Esophagus muscularis mucosa (tissue), 4 donors: ENCODE measurements around the gene ANLN. TPM values are rescaled to one million over a fixed set of nuclear protein-coding genes. Genes with fewer than 3 reads are reported as not detected.

Experiments used
- DNase-seq: peaks from one replicate; pipeline ENCODE4 v3.0.0-alpha.2; 2017; ENCODE audit errors: extremely low spot score
- H3K27ac ChIP-seq, 4 donors: fragments of 200-600 bp; sonication (generic); replicated peaks in 1 of 4; 1 replicate in 3 of 4; 2 replicates in 1 of 4; pipeline ENCODE4 v1.5.1; 2016 to 2019; ENCODE audit warnings: mild to moderate bottlenecking in 1 of 4
- H3K27me3 ChIP-seq, 4 donors: fragments of 200-600 bp; sonication (generic); one replicate each; pipeline versions ENCODE4 v1.5.1 to v1.6.0; 2016 to 2019
- H3K36me3 ChIP-seq, 4 donors: fragments of 200-600 bp; sonication (generic); one replicate each; pipeline ENCODE4 v1.5.1; 2016 to 2019
- H3K4me1 ChIP-seq, 4 donors: fragments of 200-600 bp; sonication (generic); one replicate each; pipeline ENCODE4 v1.5.1; 2016 to 2019
- H3K4me3 ChIP-seq, 4 donors: fragments of 200-600 bp; sonication (generic); 1 replicate in 2 of 4; 2 replicates in 2 of 4; pipeline ENCODE4 v1.5.1; 2016 to 2019; ENCODE audit warnings: mild to moderate bottlenecking in 4 of 4, moderate library complexity in 1 of 4
- H3K9me3 ChIP-seq, 4 donors: fragments of 200-600 bp; sonication (generic); 1 replicate in 3 of 4; 2 replicates in 1 of 4; pipeline ENCODE4 v1.5.1; 2016 to 2019
- EP300 ChIP-seq: sonication (generic); formaldehyde crosslinking; IDR thresholded peaks from one replicate; pipeline ENCODE4 v1.6.1; 2017; ENCODE audit warnings: antibody characterized with exemption
- POLR2A ChIP-seq: fragments of 450-650 bp; IDR thresholded peaks from one replicate; pipeline ENCODE4 v1.6.1; 2017; ENCODE audit warnings: antibody characterized with exemption, moderate library complexity, mild to moderate bottlenecking, low read depth
- POLR2AphosphoS5 ChIP-seq, 2 donors: sonication (generic); formaldehyde crosslinking; IDR thresholded peaks; one replicate each; pipeline ENCODE4 v1.6.1; 2017; ENCODE audit warnings: antibody characterized with exemption in 2 of 2
- WGBS: methylation state at CpG from one replicate; pipeline ENCODE4 v1.1.5; 2018; 5-methylcytosine and 5-hydroxymethylcytosine counted together
- intact Hi-C: fragments of 100-400 bp; cut with DNase I; formaldehyde crosslinking; loops from one replicate; pipeline ENCODE4 v1.15.1; 2023
- total RNA-seq, 4 donors: library from RNA; depleted of rRNA; stranded (reverse); fragments of >200 nt; gene quantifications; one replicate each; pipeline versions ENCODE4 v1.1.0 to v1.2.1, GENCODE V29; 2016
- TF ChIP-seq, protein P1 (sequence below), 3 experiments: fragments of 200-600 bp in 2 of 3; fragments of 450-650 bp in 1 of 3; sonication (generic) in 2 of 3; IDR thresholded peaks; one replicate each; pipeline ENCODE4 v1.5.1; 2017 to 2019; ENCODE audit warnings: antibody characterized with exemption in 3 of 3, mild to moderate bottlenecking in 2 of 3, moderate library complexity in 1 of 3

The ANLN gene, protein sequence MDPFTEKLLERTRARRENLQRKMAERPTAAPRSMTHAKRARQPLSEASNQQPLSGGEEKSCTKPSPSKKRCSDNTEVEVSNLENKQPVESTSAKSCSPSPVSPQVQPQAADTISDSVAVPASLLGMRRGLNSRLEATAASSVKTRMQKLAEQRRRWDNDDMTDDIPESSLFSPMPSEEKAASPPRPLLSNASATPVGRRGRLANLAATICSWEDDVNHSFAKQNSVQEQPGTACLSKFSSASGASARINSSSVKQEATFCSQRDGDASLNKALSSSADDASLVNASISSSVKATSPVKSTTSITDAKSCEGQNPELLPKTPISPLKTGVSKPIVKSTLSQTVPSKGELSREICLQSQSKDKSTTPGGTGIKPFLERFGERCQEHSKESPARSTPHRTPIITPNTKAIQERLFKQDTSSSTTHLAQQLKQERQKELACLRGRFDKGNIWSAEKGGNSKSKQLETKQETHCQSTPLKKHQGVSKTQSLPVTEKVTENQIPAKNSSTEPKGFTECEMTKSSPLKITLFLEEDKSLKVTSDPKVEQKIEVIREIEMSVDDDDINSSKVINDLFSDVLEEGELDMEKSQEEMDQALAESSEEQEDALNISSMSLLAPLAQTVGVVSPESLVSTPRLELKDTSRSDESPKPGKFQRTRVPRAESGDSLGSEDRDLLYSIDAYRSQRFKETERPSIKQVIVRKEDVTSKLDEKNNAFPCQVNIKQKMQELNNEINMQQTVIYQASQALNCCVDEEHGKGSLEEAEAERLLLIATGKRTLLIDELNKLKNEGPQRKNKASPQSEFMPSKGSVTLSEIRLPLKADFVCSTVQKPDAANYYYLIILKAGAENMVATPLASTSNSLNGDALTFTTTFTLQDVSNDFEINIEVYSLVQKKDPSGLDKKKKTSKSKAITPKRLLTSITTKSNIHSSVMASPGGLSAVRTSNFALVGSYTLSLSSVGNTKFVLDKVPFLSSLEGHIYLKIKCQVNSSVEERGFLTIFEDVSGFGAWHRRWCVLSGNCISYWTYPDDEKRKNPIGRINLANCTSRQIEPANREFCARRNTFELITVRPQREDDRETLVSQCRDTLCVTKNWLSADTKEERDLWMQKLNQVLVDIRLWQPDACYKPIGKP
- 10 to 100 TPM in 2 of 4 donors, 1 to 10 TPM in 2; 4.1 to 11.2 (median 8.0) TPM for total RNA-seq

DNA sequence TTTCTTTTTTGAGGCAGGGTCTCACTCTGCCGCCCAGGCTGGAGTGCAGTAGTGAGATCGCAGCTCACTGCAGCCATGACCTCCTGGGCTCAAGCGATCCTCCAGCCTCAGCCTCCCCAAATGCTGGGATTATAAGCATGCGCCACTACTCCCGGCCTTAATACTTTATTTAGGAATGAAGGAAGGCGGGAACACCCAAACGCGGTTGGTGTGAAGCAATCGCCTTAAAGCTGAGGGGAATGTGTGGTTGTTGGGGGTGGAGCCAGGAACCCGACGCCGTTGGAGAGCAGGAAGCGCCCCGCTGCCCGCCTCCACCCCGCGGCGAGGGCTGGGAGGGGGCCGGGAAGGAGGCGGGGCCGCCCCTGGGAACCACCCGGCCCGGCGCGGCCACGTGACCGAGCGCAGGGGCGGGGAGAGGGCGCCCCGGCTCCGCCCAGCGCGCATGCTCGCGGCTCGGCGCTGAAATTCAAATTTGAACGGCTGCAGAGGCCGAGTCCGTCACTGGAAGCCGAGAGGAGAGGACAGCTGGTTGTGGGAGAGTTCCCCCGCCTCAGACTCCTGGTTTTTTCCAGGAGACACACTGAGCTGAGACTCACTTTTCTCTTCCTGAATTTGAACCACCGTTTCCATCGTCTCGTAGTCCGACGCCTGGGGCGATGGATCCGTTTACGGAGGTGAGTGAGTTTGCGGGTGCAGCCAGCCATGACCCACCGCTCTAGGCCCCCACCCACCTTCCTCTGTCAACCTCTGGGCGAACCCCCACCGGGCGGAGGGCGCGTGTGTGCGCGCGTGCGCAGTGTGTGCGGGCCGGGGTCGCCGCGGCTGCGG is at the start of gene ANLN:
TSS of gene ANLN (plus strand) at position 492 of the 828 bp plus-strand sequence. CDS start at position 657, 165 bp downstream.
- peaks cover 14 to 55% (median 43%) of the 10 kb centered on the region in 4 donors for H3K4me1 ChIP-seq
- WGBS = 5% methylated on average over 39 of the region's 68 CpGs
- intact Hi-C loops = no loop called here
- H3K4me3 ChIP-seq = peak within 1 kb of the TSS; percentile 65 to 73 (median 68)
- H3K27ac ChIP-seq = peak within 1 kb of the TSS; percentile 86 to 90 (median 88)
- H3K27me3 ChIP-seq = no peaks in the 10 kb centered on the region
- TF ChIP-seq POLR2A (no peak), EP300 (no peak), POLR2AphosphoS5 (IDR thresholded peaks at IDR 0.05) (peak; percentile 74 to 76)
- TF ChIP-seq, protein P1, sequence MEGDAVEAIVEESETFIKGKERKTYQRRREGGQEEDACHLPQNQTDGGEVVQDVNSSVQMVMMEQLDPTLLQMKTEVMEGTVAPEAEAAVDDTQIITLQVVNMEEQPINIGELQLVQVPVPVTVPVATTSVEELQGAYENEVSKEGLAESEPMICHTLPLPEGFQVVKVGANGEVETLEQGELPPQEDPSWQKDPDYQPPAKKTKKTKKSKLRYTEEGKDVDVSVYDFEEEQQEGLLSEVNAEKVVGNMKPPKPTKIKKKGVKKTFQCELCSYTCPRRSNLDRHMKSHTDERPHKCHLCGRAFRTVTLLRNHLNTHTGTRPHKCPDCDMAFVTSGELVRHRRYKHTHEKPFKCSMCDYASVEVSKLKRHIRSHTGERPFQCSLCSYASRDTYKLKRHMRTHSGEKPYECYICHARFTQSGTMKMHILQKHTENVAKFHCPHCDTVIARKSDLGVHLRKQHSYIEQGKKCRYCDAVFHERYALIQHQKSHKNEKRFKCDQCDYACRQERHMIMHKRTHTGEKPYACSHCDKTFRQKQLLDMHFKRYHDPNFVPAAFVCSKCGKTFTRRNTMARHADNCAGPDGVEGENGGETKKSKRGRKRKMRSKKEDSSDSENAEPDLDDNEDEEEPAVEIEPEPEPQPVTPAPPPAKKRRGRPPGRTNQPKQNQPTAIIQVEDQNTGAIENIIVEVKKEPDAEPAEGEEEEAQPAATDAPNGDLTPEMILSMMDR (IDR thresholded peaks at IDR 0.05) = no peak
- peak; percentile 95 for DNase-seq
- no peaks in the 10 kb centered on the region for H3K9me3 ChIP-seq
- no peaks in the 10 kb centered on the region for H3K36me3 ChIP-seq

DNA sequence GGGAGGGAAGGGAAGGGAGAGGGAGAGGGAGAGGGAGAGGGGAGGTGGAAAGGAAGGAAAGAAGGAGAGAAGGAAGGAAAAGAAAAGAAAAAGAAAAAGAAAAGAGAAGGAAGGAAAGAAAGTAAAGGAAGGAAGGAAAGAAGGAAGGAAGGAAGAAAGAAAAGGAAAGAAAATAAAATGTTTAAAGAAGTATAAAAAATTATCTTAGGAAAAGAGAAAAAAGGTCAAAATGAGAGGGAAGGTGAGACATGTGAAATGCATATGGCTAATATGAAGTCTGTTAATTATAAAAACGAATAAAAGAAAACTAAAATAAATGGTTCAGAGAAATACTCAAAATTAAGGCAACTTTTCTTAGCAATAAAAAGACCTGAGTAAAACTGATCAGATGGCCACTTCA is 46.1 kb upstream of the ANLN start:
- H3K9me3 ChIP-seq = no peaks in the 10 kb centered on the region
- intact Hi-C loops = no loop called here
- WGBS = 93% methylated on average over 1 of the region's 1 CpG
- DNase-seq = no peak
- no peak for TF ChIP-seq POLR2A
- TF ChIP-seq EP300 = no peak
- TF ChIP-seq, protein P1 (IDR thresholded peaks at IDR 0.05) = no peak
- TF ChIP-seq POLR2AphosphoS5 (IDR thresholded peaks at IDR 0.05) = no peak
- H3K27me3 ChIP-seq = no peaks in the 10 kb centered on the region
- peaks cover 0 to 12% (median 8%) of the 10 kb centered on the region in 4 donors for H3K4me1 ChIP-seq
- no peak overlapping the region for H3K4me3 ChIP-seq
- no peak overlapping the region for H3K27ac ChIP-seq
- H3K36me3 ChIP-seq = no peaks in the 10 kb centered on the region

DNA sequence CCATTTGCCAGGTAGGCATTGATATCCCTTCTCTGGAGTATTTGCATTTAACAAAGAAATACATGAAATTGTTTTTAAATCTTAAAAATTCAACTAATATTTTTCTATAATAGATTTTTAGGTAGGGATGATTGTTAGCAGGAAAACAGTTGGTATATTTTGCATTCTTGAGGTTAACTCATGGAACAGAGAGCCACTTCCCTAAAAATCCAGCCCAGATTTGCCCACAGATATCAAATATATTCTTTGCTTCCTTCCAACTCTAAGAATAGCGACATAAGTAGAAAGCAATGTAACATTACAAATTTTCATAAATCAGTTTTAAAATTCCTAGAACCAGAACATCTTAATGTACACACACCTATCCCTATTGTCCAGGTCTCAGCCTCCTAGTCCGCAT is 45.0 kb upstream of the ANLN start:
- no peaks in the 10 kb centered on the region for H3K36me3 ChIP-seq
- 74% methylated on average over 2 of the region's 2 CpGs for WGBS
- DNase-seq = no peak

More for the DNA sequence above, 45.0 kb upstream of the ANLN start:
- Histone ChIP-seq H3K9me3 (no peaks in the 10 kb centered on the region), H3K27ac (no peak overlapping the region), H3K27me3 (no peaks in the 10 kb centered on the region), H3K4me1 (peaks cover 0 to 18% (median 15%) of the 10 kb centered on the region in 4 donors), H3K4me3 (no peak overlapping the region)
- TF ChIP-seq POLR2A = no peak
- TF ChIP-seq EP300 = no peak
- TF ChIP-seq POLR2AphosphoS5 (IDR thresholded peaks at IDR 0.05) = no peak
- TF ChIP-seq, protein P1 (IDR thresholded peaks at IDR 0.05) = no peak
- intact Hi-C loops = no loop called here
